Astrocyte of the cerebellum (primary cell): ENCODE data around the gene SEL1L2.

Experiments used
- DNase-seq: peaks from one replicate; pipeline ENCODE4 v3.0.0-alpha.2; 2011; ENCODE audit warnings: low read depth
- H3K4me3 ChIP-seq: 2 replicates; pipeline ENCODE4 v1.5.1; 2011; ENCODE audit warnings: mild to moderate bottlenecking, low read depth, low read length, moderate library complexity
- CTCF ChIP-seq: IDR thresholded peaks from 2 replicates; pipeline ENCODE4 v1.5.1; 2012; ENCODE audit warnings: low read length, low read depth, moderate library complexity, mild to moderate bottlenecking; ENCODE audit errors: missing control alignments
- in situ Hi-C: cut with HindIII; loops from 2 replicates; pipeline ENCODE4 v1.10.0; 2017; ENCODE audit warnings: low sequenced_read_pairs

SEL1L2 gene

GRCh38 chr20:13900496-13900895, 89.9 kb downstream of the SEL1L2 start:
- no peak for TF ChIP-seq CTCF
- in situ Hi-C loops, result no loop called here
- no peak for DNase-seq
- H3K4me3 ChIP-seq, result no peak overlapping the region

- H3K4me3 ChIP-seq, result no peak overlapping the region
- no peak for TF ChIP-seq CTCF
- DNase-seq, result no peak
- in situ Hi-C loops, result no loop called here
Measured at GRCh38 chr20:13898012-13898612, 92.3 kb downstream of the SEL1L2 start.

DNA sequence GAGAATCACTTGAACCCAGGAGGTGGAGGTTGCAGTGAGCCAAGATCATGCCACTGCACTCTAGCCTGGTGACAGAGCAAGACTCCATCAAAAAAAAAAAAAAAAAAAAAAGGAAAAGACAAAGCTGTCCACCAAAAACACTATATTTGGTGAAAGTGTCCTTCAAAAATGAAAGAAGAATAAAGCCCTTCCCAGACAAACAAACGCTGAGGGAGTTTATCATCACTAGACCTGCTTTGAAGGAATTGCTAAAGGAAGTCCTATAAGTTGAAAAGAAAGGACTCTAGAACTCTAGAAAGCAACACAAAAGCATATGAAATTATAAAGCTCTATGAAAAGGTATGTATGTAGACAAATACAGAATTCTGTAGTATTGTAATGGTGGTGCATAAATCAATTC, 98.8 kb downstream of the SEL1L2 start:
- no peak overlapping the region for H3K4me3 ChIP-seq
- in situ Hi-C loops, result no loop called here
- no peak for TF ChIP-seq CTCF
- DNase-seq, result no peak

GRCh38 chr20:13884803-13885202, 105.6 kb downstream of the SEL1L2 start:
- no peak for DNase-seq
- TF ChIP-seq CTCF, result no peak
- in situ Hi-C loops, result no loop called here
- no peak overlapping the region for H3K4me3 ChIP-seq

- DNase-seq, result no peak
- in situ Hi-C loops, result no loop called here
- no peak for TF ChIP-seq CTCF
- H3K4me3 ChIP-seq, result no peak overlapping the region
Measured at GRCh38 chr20:13883425-13883824, 107.0 kb downstream of the SEL1L2 start.

- in situ Hi-C loops, result no loop called here
- DNase-seq, result no peak
- TF ChIP-seq CTCF, result no peak
- no peak overlapping the region for H3K4me3 ChIP-seq
Measured at GRCh38 chr20:13878566-13878965, 111.8 kb downstream of the SEL1L2 start.

- H3K4me3 ChIP-seq, result no peak overlapping the region
- in situ Hi-C loops, result no loop called here
- no peak for TF ChIP-seq CTCF
- no peak for DNase-seq
Measured at GRCh38 chr20:13877793-13878192, 112.6 kb downstream of the SEL1L2 start.
